K562 (cell line): ENCODE results near the gene TAMALIN. TPM values are rescaled to one million over a fixed set of nuclear protein-coding genes. Genes with fewer than 3 reads are reported as not detected.

Experiments used
- ARID1B ChIP-seq: fragments of 450-650 bp; IDR thresholded peaks from 2 replicates; pipeline ENCODE4 v1.6.1; 2016; ENCODE audit warnings: antibody characterized with exemption, mild to moderate bottlenecking, inconsistent platforms
- CCNT2 ChIP-seq: IDR thresholded peaks from 2 replicates; pipeline ENCODE4 v1.6.1; 2011; ENCODE audit warnings: borderline replicate concordance, low read depth, mild to moderate bottlenecking, moderate library complexity, mixed read lengths, low read length; ENCODE audit not compliant: insufficient read length; ENCODE audit errors: extremely low read depth
- CSDE1 ChIP-seq, 2 experiments: fragments of 450-650 bp; IDR thresholded peaks; 2 replicates each; pipeline ENCODE4 v1.6.1; 2016; ENCODE audit warnings: mild to moderate bottlenecking in 1 of 2
- DPF2 ChIP-seq: fragments of 450-650 bp; IDR thresholded peaks from 2 replicates; pipeline ENCODE4 v1.6.1; 2016
- MEIS2 ChIP-seq: fragments of 450-650 bp; IDR thresholded peaks from 2 replicates; pipeline ENCODE4 v1.6.1; 2014; ENCODE audit warnings: mild to moderate bottlenecking; ENCODE audit not compliant: partially characterized antibody
- NONO ChIP-seq, 2 experiments: fragments of 200-400 bp in 1 of 2; fragments of 450-650 bp in 1 of 2; formaldehyde crosslinking in 1 of 2; IDR thresholded peaks; 2 replicates each; pipeline ENCODE4 v1.6.1; 2017; ENCODE audit warnings: low read depth in 2 of 2, mild to moderate bottlenecking in 2 of 2, moderate library complexity in 2 of 2, low read length in 1 of 2
- RUNX1 ChIP-seq: sonication (generic); IDR thresholded peaks from 2 replicates; pipeline ENCODE4 v1.6.1; 2016; ENCODE audit warnings: antibody characterized with exemption, low read depth
- SPI1 ChIP-seq: IDR thresholded peaks from 2 replicates; pipeline ENCODE4 v1.6.1; 2011; ENCODE audit warnings: low read depth, low read length, control low read depth, borderline replicate concordance
- TEAD4 ChIP-seq, 2 experiments: sonication (generic) in 1 of 2; formaldehyde crosslinking in 1 of 2; IDR thresholded peaks; 2 replicates each; pipeline versions ENCODE4 v1.6.1 to v1.8.0; 2012 to 2022; ENCODE audit warnings: borderline replicate concordance in 1 of 2, inconsistent platforms in 1 of 2, low read length in 1 of 2, mild to moderate bottlenecking in 1 of 2, missing genetic modification reagents in 1 of 2
- ZNF239 ChIP-seq: fragments of 250-450 bp; sonication (Bioruptor Pico); IDR thresholded peaks from 2 replicates; pipeline ENCODE4 v1.4.0; 2020; ENCODE audit warnings: mild to moderate bottlenecking
- ZNF766 ChIP-seq: fragments of 200-800 bp; sonication (Bioruptor generic); conservative IDR thresholded peaks from 2 replicates; pipeline ENCODE4 v1.6.1; 2016; ENCODE audit warnings: missing genetic modification characterization, missing compliant biosample characterization
- polyA plus RNA-seq, 8 experiments: library from polyadenylated mRNA; depleted of rRNA in 4 of 8; stranded (reverse) in 5 of 8; unstranded in 3 of 8; fragments of >200 nt; fragmentation: Nextera tagmentation in 2 of 8; fragmentation: Illumina TruSeq in 1 of 8; extraction: Ambion mirVana in 2 of 8; extraction: Trizol in 1 of 8; gene quantifications; 2 replicates each; pipeline versions ENCODE4 v1.2.1 to v1.2.3, GENCODE V29; 2011 to 2014; ENCODE audit warnings: inconsistent platforms in 1 of 8, missing spikeins in 1 of 8
- total RNA-seq, 7 experiments: library from RNA; depleted of rRNA in 6 of 7; stranded (reverse); fragments of >200 nt in 6 of 7; fragmentation: Illumina TruSeq in 2 of 7; extraction: Trizol in 2 of 7; gene quantifications; 2 replicates each; pipeline versions ENCODE4 v1.2.1 to v1.2.3, GENCODE V29; 2011 to 2021; ENCODE audit warnings: low replicate concordance in 1 of 7
- TF ChIP-seq, protein P1 (sequence below), 2 experiments: fragments of 450-650 bp; IDR thresholded peaks; 2 replicates each; pipeline ENCODE4 v1.6.1; 2018; ENCODE audit warnings: mild to moderate bottlenecking in 2 of 2, low read depth in 1 of 2; ENCODE audit not compliant: partially characterized antibody in 2 of 2
- TF ChIP-seq, protein P2 (sequence below): fragments of 250-450 bp; sonication (Bioruptor Pico); IDR thresholded peaks from 2 replicates; pipeline ENCODE4 v1.4.0; 2020; ENCODE audit warnings: mild to moderate bottlenecking, moderate library complexity
- TF ChIP-seq, protein P3 (sequence below), 2 experiments: fragments of 150-350 bp in 1 of 2; IDR thresholded peaks; 2 replicates each; pipeline ENCODE4 v1.6.1; 2012 to 2016; ENCODE audit warnings: low read depth in 2 of 2, low read length in 2 of 2, mild to moderate bottlenecking in 1 of 2, moderate library complexity in 1 of 2

The TAMALIN gene
- total and polyA plus RNA-seq, 9 of the 15 experiments (the other 6 are each of a cell fraction or from before 2014, with no cell fraction given): 0.74 to 2.2 (median 1.5) TPM; not detected in 2

DNA sequence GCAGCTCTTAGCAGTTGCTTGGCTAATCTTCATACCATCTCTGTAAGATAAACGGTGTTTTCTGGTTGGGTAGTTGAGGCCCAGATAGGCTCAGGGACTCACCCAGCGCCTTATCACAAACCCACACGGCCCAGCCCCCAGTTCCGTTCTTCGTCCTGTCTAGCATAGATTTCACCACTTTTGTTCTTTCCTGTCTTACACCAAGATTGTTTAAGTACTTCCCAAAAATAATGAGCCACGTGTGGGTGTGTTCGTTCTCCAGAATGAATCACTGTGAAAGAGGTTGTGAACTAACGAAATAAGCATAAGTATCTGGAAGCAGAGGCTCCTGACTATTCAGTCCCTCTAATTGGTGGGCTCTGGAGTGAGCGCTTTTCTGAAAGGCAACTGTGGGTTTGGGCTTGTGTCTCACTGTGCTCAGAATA, 33.9 kb upstream of the TAMALIN start (continued):
- TF ChIP-seq SPI1 (peak; percentile 80; the same call in 1 of the 2 replicates), CCNT2 (peak; percentile 94), ZNF239 (CRISPR knock-in tag) (peak; percentile 3; the same call in 1 of the 2 replicates), TEAD4 (IDR thresholded peaks at IDR 0.05; ENCODE audit: low read length) (peak; percentile 95), TEAD4 (CRISPR knock-in tag; IDR thresholded peaks at IDR 0.05; ENCODE audit: borderline replicate concordance) (no peak), ZNF766 (CRISPR knock-in tag) (peak; percentile 85), MEIS2 (peak; percentile 82), ARID1B (peak; percentile 98), RUNX1 (0 out of 2 replicates have a peak, but pooled peaks have one; percentile 77), NONO (IDR thresholded peaks at IDR 0.05; ENCODE audit: low read depth in 2 of 2, low read length in 1 of 2) (0 out of 4 replicates have a peak, but pooled peaks of 1 of the 2 experiments have one; percentile 29), CSDE1 (IDR thresholded peaks at IDR 0.05) (0 out of 4 replicates have a peak, but pooled peaks of 1 of the 2 experiments have one; percentile 9), DPF2 (peak; percentile 96)
- TF ChIP-seq, protein P1, sequence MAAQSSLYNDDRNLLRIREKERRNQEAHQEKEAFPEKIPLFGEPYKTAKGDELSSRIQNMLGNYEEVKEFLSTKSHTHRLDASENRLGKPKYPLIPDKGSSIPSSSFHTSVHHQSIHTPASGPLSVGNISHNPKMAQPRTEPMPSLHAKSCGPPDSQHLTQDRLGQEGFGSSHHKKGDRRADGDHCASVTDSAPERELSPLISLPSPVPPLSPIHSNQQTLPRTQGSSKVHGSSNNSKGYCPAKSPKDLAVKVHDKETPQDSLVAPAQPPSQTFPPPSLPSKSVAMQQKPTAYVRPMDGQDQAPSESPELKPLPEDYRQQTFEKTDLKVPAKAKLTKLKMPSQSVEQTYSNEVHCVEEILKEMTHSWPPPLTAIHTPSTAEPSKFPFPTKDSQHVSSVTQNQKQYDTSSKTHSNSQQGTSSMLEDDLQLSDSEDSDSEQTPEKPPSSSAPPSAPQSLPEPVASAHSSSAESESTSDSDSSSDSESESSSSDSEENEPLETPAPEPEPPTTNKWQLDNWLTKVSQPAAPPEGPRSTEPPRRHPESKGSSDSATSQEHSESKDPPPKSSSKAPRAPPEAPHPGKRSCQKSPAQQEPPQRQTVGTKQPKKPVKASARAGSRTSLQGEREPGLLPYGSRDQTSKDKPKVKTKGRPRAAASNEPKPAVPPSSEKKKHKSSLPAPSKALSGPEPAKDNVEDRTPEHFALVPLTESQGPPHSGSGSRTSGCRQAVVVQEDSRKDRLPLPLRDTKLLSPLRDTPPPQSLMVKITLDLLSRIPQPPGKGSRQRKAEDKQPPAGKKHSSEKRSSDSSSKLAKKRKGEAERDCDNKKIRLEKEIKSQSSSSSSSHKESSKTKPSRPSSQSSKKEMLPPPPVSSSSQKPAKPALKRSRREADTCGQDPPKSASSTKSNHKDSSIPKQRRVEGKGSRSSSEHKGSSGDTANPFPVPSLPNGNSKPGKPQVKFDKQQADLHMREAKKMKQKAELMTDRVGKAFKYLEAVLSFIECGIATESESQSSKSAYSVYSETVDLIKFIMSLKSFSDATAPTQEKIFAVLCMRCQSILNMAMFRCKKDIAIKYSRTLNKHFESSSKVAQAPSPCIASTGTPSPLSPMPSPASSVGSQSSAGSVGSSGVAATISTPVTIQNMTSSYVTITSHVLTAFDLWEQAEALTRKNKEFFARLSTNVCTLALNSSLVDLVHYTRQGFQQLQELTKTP (IDR thresholded peaks at IDR 0.05; ENCODE audit: low read depth in 1 of 2, partially characterized antibody in 2 of 2): no peak
- TF ChIP-seq, protein P2, sequence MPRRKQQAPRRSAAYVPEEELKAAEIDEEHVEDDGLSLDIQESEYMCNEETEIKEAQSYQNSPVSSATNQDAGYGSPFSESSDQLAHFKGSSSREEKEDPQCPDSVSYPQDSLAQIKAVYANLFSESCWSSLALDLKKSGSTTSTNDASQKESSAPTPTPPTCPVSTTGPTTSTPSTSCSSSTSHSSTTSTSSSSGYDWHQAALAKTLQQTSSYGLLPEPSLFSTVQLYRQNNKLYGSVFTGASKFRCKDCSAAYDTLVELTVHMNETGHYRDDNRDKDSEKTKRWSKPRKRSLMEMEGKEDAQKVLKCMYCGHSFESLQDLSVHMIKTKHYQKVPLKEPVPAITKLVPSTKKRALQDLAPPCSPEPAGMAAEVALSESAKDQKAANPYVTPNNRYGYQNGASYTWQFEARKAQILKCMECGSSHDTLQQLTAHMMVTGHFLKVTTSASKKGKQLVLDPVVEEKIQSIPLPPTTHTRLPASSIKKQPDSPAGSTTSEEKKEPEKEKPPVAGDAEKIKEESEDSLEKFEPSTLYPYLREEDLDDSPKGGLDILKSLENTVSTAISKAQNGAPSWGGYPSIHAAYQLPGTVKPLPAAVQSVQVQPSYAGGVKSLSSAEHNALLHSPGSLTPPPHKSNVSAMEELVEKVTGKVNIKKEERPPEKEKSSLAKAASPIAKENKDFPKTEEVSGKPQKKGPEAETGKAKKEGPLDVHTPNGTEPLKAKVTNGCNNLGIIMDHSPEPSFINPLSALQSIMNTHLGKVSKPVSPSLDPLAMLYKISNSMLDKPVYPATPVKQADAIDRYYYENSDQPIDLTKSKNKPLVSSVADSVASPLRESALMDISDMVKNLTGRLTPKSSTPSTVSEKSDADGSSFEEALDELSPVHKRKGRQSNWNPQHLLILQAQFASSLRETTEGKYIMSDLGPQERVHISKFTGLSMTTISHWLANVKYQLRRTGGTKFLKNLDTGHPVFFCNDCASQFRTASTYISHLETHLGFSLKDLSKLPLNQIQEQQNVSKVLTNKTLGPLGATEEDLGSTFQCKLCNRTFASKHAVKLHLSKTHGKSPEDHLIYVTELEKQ (CRISPR knock-in tag): no peak
- TF ChIP-seq, protein P3, sequence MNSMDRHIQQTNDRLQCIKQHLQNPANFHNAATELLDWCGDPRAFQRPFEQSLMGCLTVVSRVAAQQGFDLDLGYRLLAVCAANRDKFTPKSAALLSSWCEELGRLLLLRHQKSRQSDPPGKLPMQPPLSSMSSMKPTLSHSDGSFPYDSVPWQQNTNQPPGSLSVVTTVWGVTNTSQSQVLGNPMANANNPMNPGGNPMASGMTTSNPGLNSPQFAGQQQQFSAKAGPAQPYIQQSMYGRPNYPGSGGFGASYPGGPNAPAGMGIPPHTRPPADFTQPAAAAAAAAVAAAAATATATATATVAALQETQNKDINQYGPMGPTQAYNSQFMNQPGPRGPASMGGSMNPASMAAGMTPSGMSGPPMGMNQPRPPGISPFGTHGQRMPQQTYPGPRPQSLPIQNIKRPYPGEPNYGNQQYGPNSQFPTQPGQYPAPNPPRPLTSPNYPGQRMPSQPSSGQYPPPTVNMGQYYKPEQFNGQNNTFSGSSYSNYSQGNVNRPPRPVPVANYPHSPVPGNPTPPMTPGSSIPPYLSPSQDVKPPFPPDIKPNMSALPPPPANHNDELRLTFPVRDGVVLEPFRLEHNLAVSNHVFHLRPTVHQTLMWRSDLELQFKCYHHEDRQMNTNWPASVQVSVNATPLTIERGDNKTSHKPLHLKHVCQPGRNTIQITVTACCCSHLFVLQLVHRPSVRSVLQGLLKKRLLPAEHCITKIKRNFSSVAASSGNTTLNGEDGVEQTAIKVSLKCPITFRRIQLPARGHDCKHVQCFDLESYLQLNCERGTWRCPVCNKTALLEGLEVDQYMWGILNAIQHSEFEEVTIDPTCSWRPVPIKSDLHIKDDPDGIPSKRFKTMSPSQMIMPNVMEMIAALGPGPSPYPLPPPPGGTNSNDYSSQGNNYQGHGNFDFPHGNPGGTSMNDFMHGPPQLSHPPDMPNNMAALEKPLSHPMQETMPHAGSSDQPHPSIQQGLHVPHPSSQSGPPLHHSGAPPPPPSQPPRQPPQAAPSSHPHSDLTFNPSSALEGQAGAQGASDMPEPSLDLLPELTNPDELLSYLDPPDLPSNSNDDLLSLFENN (IDR thresholded peaks at IDR 0.05; ENCODE audit: low read depth in 2 of 2, low read length in 2 of 2): peak; percentile 4 to 86; a peak in 2 of 4 replicates
